Measurements from ENCODE around the gene HMGA1. TPM values are rescaled to one million over a fixed set of nuclear protein-coding genes. Genes with fewer than 3 reads are reported as not detected.

Gene HMGA1, protein sequence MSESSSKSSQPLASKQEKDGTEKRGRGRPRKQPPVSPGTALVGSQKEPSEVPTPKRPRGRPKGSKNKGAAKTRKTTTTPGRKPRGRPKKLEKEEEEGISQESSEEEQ
- 244 TPM for total RNA-seq

DNA sequence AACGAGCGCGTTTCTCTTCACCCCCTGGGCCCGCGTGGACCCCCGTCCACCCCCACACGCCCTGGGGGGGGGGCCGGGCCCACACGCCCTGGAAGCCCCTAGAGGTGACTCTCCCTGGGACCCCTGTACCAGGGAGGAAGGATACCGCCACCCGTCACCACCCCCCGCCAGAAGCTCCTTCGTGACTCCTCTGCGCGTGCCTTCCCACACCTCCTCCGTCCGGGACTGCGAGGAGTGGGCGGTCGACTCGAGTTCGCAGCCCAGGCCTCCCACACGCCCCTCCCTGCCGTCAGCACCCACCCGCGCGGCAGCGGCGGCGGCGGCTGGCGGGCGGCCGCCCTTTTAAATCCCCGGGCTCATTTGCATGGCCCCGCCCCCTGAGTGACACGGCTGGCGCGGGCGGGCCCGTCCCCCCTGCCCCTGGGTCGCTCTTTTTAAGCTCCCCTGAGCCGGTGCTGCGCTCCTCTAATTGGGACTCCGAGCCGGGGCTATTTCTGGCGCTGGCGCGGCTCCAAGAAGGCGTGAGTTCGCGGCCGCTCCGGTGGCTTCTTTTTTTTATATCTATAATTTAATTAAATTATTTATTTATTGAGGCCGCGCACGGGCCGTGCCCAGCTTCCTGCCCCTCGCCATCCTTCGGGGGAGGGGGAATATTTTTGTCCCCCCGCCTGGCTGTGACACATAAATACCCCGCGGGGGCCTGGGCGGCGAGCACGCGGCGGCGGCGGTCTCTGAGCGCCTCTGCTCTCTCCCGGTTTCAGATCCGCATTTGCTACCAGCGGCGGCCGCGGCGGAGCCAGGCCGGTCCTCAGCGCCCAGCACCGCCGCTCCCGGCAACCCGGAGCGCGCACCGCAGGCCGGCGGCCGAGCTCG is at the start of gene HMGA1:
Gene HMGA1 (plus strand): TSS at position 431 of the 873 bp plus-strand sequence. CDS start 3,908 bp downstream, outside the sequence.
- ATAC-seq: peak; percentile 81

- no peak for ATAC-seq
These were observed 46.7 kb upstream of the HMGA1 start for GRCh38 chr6:34189806-34190503.

- ATAC-seq: no peak
These were observed 46.1 kb upstream of the HMGA1 start for GRCh38 chr6:34190504-34191122.

DNA sequence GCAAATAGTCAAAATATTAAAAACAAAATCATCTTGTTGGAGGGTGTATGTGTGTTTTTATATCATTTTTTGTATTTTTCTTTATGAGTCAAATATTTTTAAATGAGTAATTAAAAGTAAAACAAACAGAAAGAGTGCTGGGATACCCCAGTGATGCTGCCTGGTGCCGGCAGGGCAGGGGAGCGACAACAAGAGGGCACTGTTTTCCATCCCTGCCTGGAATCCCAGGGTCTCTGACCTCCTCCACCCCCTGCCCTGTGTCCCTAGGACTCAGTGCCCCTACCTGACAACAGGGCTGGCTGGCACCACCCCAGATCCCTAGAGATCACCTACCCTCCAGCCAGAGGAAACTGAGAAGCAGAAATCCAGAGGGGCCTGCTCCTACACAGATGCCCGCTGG is 41.9 kb upstream of the HMGA1 start:
- no peak for ATAC-seq

DNA sequence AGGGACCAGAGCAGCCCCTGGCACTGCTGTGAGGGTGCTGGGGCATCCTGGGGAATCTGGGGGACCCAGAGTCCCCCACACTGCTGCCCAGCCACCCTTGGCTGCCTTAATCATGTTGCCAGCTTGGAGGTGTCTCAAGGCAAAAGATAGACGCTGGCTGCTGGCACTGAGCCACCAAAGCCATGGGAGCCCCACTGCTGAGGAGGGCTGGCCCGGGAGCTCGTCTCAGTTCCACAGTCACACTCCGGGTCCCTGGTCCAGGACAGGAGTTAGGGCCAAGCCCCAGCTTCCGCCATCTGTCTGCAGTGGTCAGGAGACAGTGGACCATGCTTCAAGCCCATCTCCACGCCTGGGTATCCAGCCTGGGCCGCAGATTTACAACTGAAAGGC is 41.0 kb upstream of the HMGA1 start:
- ATAC-seq: peak; percentile 5

DNA sequence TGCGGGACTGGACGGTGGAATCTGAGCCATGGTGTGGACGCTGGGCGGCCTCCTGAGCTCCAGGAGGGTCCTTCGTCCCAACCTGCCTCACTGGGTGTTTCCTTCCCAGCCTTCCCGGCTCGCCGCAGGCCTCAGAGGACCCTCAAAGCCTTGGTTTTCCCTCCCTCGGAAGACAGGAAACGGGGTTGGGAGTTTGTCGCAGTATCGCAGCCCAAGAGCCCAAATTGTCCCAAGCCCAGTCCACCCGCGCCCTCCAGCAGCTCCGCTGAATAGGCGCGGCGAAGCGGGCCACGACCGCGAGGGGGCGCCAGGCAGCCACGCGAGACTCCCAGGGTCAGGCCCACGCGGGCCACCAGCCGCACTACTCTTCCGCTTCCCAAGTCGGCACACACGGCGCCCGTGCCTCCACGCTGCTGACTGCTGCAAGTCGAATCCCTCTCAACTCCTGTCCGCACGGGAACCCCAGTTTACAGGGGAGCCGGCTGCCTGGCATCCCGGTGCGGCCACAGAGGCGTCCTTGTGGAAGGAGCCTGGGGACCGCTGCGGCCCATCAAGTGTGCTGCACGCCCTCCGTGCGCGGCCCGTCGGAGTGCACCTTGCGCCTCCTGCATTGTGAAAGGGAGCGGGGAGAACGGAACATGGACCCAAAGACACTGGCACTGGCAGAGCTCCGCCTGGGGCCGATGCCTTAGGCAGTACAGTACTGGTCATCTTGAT is 40.4 kb upstream of the HMGA1 start:
- peak; percentile 96 for ATAC-seq

GRCh38 chr6:34196833-34197195 is 39.9 kb upstream of the HMGA1 start:
- ATAC-seq: no peak

DNA sequence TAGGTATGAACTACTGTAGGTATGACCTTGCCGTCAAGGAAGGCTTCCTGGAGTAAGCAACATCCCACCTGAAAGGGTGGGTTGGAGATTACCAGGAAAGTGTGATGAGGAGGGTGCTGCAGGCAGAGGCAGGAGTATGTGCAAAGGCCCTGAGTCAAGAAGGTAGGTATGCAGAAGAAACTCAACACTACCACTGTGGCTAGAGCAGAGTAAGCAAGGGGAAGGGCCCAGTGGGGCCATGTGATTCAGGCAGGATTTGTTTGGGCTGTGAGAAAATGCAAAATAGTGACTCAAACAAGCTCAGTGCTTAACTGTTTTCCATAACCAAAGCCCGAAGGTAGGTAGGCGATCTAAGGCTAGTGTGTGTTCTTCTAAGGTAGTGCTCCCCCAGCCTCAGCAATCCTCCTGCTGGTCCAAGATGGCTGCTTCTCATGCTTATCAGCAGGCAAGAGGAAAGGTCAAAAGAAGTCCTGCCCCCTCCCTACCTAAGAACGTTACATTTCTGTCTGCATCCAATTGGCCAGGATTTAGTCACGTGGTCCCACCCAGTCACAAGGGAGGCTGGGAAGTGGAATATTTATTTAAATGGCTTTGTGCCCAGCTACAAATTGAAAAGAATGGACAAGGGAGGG is 36.2 kb upstream of the HMGA1 start:
- no peak for ATAC-seq

GRCh38 chr6:34201455-34202107 is 35.1 kb upstream of the HMGA1 start:
- peak; percentile 63 for ATAC-seq

DNA sequence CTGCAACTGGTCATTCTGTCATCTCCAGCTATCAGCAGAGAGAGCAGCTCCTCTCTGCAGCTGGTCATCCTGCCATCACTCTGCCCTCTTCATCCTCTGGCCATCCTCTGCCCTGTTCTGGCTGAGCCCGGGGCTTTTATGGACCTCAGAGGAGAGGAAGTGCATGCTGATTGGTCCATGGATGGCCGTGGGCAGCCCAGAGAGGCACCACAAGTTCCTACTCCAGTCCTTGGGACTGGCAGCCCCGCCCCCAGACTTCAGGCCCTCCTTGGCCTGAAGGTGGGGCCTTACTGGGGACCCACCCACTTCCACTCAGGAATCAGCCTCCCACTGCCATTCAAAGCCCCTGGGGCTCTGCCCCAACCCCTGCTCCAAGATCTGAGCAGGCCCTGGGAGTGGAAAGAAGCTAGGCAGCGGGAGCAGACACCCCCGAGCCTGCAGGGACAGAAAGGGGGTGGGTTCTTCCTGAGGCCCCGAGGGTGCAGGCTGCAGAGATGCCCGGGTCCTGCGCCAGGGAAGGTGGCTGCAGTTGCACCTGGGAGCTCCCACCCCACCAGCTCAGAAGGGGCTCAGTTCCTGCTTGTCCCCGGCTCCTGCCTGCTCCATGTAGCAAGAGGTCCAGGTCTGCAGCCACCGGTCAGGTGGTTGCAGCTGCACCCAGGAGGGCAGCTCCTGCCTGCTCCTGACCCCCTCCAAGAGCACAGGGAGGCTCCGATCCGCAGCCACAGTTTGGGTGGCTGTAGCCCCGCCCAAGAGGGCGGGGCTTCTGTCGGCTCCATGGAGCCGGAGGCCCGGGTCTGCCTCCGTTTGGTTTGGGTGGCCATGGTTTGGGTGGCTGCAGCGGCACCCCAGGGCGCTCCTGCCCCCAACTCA is 34.1 kb upstream of the HMGA1 start:
- ATAC-seq: no peak

- ATAC-seq: no peak
These were observed 32.0 kb upstream of the HMGA1 start for GRCh38 chr6:34204693-34205092.

DNA sequence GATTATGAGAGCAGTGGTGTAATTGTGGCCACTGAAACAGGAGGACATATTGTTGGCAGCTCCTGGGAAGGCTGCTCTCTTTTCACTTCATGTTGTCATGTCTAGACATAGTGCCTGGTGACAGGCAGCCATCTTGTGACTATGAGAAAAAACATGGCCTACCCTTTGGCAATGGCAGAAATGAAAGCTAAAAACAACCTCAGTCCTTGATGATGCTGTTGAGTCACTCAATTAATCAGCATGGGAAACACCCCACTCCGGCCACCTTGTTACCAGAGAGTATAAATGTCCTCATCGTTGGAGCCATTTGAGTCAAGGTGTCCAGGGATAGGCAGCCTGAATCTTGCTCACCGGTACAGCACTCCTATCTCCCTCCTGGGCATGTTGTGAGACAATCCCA is 31.2 kb upstream of the HMGA1 start:
- peak; percentile 62 for ATAC-seq

DNA sequence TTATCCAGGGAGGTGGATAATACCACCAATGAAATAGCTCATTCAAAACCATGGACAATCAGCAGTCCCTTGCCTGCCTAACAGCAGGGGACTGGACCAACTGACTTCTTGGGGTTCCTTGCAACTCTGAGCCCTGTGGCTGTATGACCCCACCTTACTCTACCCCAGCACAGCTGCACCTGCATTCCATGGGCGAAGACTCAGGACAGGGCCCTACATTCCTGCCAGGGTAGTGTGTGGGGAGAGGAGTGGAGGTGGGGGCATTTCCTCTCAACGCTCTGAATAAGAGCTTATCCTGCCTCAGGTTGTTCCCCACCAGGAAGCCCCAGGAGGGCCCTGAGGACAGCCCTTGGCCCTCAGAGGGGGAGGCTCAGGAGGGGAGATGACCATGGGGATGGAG is 30.8 kb upstream of the HMGA1 start:
- ATAC-seq: no peak

DNA sequence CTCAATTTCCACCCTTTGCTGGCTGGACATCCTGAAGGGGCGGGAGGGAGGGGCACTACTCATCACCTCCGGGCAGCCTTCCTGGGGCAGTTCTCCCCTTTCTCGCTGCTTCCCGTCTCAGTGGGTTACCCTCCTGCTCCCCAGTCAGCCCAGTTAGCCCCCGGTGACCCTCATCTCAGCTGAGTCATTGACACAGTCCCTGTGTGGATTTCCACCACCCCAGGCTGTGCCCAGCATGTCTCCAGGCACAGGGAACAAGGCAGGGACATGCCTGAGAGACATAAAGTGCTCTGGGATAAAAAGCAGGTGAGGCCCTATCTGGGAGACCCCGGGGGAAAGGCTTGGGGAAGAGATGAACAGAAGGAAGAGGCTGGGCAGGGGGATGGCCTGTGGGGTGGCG is 29.9 kb upstream of the HMGA1 start:
- ATAC-seq: no peak

GRCh38 chr6:34207695-34208443 is 28.8 kb upstream of the HMGA1 start:
- no peak for ATAC-seq

DNA sequence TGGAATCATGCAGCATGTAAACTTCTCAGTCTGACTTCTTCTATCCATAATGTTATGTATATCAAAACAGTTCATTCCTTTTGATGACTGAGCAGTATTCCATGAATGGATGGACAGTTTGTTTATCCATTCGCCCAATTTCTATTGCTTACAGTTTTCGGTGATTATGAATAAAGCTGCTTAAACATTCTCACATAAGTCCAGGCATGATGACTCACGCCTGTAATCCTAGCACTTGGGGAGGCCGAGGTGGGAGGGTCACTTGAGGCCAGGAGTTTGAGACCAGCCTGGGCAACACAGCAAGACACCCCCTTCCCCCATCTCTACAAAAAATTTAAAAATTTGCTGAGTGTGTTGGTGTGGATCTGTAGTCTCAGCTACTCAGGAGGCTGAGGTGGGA is 22.9 kb upstream of the HMGA1 start:
- ATAC-seq: no peak

GRCh38 chr6:34218691-34219090 is 18.0 kb upstream of the HMGA1 start:
- ATAC-seq: no peak

DNA sequence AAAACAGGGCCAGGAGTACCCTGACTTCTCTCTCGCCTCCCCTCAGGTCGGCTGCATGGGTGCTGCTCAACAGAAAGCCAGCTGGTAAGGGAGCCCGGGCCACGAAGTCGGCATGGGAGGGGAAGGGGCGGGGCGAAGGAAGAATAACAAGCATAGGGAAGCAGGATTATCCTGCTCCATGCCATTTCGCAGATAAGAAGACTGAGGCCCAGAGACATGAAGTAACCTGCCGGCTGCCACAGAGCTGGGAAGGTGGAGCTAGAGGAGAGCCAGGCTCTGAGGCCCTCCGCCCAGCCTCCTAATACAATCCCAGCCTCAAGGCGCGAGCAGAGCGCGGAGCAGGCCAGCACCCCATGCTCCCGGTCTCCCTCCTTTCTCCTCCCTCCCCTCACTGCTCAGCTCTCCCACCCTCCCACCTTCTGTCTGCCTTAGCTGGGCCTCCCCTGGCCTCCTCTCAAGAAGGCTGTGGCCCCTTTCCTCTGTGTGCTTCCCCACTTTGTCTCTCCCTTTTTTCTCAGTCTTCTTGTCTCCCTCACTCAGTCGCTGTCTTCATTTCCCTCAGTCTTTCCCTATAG is 13.2 kb upstream of the HMGA1 start:
- ATAC-seq: peak; percentile 55

All from esophagus mucosa (tissue), 1 donor.